Frontal cortex (tissue), 4 donors: Measurements from ENCODE around the gene CHMP4A. TPM values are rescaled to one million over a fixed set of nuclear protein-coding genes. Genes with fewer than 3 reads are reported as not detected.
"Not testable (repeated sequence)": the region's sequence is repeated elsewhere in the genome, so short reads cannot be mapped to it uniquely, and the experiment has no call there.

Experiments
- DNase-seq, 2 donors: peaks; one replicate each; pipeline ENCODE4 v3.0.0; 2012; ENCODE audit warnings: low spot score in 2 of 2
- FAIRE-seq: peaks from 2 replicates; lab custom pipeline; 2012; peaks lifted over from hg19 to GRCh38; lab: Jason Lieb, UNC
- total RNA-seq: library from RNA; depleted of rRNA; stranded (reverse); fragments of >200 nt; gene quantifications from one replicate; pipeline ENCODE4 v1.2.3, GENCODE V29; 2014
- donor health status: control.
- donor health status: control.
- donor health status: control.

Gene CHMP4A
- total RNA-seq, 1 donor from 2014 or later = 40.4 TPM

DNA sequence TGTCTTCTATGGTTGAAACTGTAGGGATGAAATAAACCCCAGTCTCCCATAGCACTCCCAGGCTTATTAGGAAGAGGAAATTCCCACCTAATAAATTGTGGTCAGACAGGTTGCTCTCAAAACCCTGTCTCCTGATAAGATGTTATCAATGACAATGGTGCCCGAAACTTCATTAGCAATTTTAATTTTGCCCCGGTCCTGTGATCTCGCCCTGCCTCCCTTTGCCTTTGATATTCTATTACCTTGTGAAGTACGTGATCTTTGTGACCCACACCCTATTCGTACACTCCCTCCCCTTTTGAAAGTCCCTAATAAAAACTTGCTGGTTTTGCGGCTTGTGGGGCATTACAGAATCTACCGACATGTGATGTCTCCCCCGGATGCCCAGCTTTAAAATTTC lies 10.8 kb downstream of the CHMP4A start:
- FAIRE-seq, DNase-seq: not testable (repeated sequence)

DNA sequence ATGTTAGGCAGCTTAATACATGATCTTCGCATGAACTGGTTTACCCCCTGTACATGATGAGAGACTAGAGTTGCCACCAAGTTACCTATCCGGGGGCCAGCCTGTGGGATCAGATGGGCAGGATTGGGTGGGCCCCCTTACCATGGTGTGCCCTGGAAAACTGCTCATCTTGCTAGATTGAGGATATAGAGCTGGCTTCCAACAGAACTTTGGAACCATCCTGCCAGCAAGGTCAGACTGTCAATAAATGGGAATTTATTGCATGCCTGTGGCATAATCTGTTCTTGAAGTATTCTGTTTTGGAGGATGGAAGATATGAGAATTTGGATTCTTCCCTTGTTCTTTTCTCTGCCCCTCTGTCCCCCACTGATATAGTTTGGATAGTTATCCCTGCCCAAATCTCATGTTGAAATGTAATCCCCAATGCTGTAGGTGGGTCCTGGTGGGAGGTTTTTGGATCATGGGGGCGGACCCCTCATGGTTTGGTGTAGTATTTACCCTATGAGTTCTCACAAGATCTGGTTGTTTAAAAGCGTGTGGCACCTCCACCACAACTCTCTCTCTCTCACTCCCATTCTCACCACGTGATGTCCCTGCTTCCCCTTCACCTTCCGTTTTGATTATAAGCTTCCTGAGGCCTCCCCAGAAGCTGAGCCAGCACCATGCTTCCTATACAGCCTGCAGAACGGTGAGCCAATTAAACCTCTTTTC lies 14.3 kb downstream of the CHMP4A start:
- DNase-seq = no peak
- FAIRE-seq = no peak

DNA sequence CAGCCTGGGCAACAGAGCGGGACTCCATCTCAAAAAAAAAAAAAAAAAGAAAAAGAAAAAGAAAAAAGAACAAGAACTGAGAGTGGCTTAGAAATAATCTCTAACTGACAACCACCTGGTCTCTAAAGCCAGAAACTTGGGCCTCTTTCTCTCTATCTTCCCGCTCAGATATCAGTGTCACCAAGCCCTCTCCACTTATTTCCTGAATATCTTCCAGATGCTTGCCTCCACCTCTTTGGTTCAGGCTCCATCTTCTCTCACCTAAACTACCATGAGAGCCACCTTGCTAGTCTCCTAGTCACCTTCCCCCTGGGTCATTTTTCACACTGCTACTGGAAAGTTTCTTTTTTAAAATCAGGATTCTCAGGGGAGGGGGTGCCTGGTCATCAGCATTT lies 16.2 kb downstream of the CHMP4A start:
- FAIRE-seq = no peak
- no peak for DNase-seq

DNA sequence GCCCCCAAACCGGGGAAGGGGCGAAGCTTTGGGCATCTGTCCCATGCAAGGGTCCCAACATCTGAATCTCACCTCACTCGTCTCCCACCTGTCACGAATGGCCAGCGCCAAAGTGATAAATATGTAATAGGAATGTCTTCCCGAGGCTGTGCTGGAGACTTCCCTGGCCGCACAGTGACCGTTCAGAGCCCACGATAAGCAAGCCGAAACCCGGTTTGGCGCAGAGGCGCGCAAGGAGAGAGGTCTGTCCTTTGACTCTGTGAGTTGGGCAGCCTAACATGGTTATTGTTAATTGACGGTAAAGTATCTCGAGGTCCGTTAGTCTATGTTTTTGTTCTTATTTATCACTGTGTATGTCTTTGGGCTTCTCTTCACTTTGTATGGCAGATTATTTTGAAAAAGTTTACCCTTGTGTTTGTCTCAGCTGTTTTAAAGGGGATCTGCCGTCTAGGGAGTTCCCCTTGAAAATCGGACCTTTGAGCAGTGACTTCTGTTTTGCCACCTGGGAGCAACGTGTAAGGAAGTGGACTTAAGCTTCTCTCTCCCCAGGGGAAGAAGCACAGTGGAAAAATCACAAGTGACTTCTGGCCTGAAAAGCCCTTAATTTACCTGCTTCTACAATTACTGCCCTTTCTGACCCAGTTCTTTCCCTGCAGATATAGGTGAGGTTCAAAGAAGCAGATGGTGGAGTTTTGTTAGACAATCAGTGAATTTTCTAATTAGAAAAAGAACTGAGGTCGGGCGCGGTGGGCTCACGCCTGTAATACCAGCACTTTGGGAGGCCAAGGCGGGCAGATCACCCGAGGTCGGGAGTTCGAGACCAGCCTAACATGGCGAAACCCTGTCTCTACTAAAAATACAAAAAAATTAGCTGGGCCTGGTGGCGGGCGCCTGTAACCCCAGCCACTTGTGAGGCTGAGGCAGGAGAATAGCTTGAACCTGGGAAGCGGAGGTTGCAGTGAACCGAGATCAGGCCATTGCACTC lies 16.9 kb downstream of the CHMP4A start:
- DNase-seq (peak in 1 of 2 donors; percentile 35), FAIRE-seq (no peak)

DNA sequence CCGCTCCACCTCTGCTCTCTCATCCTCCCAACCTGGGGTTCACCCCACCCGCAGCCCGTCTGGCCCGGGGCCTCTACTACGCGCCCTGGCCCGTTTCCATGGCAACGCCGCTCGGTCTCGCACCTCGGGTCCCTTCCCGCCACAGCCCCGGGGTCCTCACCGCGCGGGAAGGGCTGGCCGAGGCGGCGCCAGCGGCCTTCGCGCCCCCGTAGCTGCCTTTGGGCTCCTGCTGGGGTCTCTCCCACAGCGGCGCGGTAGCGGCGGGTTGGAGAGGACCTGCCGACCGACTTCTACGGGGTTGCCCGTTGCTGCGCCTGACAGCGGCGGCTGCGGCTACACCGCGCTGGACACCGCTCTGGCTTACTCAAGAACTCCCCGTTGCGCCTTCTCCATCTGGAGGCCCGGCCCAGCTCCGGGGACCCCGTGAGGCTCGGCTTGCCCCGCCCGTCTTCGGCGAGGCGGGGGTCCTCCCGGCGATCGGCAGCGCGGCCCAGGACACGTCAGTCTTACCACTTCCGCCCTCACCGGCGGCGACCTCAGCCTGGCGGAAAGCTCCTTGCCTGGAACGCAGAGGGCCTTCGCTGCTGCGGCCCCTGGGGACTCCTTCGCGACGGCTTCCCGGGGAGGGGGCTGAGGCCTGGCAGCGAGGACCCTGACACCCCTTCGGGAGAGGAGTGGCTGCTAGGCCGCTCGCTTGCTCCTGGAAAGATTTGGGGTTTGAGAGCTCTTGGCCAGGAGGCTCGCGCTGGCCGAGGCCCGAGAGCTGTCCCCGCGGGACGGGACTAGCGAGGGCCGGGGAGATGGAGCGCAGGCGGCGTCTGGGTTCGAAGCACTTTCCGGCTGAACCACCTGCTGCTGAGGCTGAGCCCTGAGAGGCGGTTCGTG lies 17.9 kb downstream of the CHMP4A start, which contains the start of gene TM9SF1:
Gene TM9SF1 (minus strand): TSS at position 256 of the 885 bp plus-strand sequence. CDS start 422 bp downstream, outside the sequence.
- FAIRE-seq (no peak), DNase-seq (peak; percentile 86 to 96)

DNA sequence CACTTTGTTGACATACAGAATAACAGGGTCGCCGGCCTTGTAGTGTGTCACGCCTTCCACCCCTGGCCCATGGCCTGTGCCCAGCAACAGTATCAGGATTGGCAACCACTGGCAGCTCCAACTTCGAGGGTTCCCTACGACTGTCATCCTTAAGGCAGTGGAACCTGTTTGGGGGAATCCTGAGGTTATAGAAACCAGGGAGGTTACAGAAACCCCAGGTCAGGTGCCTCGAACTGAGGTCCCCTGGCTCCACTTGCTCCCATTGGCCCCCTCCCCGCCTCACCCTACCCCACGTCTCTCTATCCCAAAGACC lies 18.5 kb downstream of the CHMP4A start:
- FAIRE-seq (no peak), DNase-seq (no peak)

DNA sequence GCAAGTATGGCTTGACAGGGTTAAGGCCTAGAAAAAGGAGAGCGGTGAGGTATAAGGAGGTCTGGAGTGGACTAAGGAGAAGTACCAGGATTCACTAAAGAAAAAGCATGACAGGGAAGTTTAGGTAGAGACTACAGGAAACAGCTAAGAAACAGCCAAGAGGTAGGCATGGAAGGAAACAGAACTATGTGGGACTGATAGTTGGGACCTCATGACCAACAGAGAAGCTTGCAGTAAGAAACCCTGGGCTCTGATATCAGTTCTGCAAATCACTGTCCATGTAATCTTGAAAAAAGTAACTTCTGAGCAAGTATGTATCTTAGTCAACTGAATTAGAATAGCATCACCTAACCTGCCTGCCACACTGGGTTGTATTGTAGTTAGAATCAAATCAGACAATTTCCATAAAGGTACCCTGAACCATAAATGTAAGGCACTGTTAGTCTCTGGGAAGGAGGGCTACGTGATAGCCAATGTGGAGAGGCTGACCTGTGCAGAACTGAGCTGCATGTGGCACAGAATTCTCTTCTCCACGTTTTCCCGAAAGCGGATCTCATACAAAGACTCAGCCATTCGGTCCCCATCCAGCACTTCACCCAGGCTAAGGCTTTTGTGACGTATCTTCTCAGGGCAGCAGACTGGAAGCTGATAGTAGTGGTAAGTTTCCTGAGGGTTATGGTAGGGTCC lies 19.0 kb downstream of the CHMP4A start:
- FAIRE-seq = no peak
- DNase-seq = no peak

DNA sequence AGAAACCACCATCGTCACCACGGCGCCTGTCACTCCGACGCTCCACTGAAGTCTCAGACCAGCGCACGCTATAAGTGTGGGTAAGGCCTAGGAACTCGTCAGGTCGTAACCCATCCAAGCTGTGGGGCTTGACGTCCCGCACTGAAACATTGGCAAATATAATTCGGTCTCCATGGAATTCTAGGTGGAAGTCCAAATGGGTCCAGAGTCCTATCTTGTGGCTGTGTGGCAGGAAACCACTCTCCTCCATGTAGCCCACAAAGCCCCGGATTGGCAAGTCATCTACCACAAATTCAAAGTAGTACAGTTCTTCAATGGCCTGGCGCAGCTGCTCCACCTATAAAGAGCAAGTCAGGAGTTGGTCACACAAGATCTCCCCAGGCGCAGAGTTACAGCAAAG lies 20.4 kb downstream of the CHMP4A start:
- DNase-seq = no peak
- no peak for FAIRE-seq

DNA sequence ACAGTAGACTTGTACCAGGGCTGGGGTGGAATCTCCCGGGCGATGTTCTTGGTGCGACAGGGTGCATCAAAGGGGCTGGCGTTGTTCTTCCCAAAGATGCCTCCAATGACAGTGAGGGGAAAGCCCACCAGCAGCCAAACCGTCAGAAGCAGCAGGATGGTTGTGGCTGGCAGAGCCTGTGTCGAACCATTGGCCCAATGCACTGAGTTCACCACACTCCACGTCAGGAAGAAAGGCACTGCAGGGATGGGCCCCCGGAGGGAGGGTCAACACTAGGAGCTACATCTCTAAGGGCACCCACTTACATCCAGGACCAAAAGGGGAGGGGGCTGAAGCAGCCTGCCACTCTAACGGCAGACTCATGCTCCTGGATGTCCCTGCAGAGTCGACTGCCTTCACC lies 22.9 kb downstream of the CHMP4A start:
- DNase-seq (no peak), FAIRE-seq (no peak)

DNA sequence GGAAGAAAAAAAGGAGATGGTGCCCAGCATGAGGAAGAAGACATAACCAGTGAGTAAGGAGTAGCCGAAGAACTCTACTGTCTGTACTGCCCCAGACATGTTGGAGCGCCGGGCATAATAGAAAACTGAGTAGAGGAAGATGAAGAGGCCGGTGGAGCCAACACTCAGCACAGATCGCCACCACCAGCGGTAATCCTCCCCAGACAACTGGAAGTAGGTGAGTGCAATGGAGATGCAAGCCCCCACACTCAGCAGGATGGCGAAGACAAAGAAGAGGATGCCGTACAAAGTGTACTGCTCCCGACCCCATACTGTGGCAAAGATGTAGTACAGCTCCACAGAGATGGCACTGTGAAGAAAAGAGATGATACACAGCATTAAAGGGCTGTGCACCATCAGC lies 23.8 kb downstream of the CHMP4A start:
- FAIRE-seq (no peak), DNase-seq (no peak)

DNA sequence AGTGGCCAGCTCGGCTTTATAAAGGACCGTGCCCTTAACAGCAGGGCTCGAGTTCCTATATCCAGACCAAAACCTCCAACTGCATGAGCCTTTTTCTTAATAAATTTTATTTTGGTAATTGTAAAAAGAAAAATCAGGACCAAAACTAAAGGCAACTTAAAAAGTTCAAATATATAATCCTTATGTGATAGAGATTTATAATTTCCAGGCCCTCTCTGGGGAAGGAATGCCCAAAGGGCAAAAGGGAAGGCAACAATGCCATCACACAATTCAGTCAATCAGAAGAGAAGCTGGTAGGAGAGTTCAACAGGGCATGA lies 24.3 kb downstream of the CHMP4A start:
- DNase-seq = no peak
- no peak for FAIRE-seq

DNA sequence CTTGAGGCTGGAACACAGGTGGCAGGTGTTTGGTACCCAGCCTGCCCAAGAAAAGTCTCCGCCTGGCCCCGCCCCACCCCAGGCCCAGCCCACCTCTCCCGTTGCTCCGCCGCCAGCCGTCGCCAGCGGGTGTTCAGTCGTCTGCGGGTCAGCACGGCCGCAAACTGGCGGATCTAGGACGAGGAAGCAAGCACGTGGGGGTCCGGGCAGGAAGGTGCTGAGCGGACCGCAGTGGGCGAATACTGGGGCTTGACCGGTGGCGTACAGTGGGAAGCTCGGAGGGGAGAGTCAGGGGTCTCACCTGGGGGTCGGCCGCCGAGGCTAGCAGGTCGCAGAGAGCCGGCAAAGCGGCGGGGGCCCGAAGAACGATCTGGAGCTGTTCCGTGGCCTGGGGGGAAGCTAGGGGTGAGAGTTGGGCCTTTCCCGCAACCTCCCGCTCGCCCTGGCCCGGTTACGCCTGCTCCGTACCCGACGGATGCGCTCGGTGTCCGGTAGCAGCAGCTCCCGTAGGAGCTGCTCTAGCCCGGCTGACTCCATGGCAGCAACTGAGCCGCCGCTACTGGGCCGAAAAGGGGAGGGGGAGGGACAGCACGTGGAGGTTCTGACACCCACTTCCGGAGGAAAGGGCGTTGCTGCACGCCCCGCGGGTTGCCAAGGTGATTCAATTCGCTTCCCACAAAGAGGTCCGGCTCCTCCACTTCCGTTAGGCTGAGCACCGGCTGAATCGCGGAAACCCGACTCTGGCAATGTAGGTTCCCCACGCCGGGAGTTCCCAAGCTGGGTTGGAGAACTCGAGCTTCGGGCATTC lies 24.8 kb downstream of the CHMP4A start, which contains the start of gene IPO4:
Gene IPO4 (minus strand): TSS at position 566 of the 808 bp plus-strand sequence. CDS start 29 bp downstream, at position 537.
- FAIRE-seq (no peak), DNase-seq (peak; percentile 96 to 100)

DNA sequence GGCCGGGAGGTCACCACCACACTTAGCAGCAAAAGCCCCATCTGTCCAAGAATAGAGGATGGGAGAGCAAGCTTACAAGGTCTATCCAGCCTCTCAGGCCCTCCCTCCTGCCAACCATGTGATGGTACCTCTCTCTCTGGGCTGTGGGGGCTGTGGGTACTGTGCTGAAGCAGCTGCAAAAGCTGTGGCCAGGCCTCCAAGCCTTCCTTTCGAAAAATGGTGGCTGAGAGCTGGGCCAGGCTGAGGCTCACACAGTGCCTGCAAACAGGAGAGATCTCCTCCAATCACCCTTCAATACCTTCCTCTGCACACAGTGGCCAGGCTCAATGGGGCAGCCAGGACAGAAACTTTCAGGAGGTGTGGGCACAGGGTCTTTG lies 25.8 kb downstream of the CHMP4A start:
- FAIRE-seq (no peak), DNase-seq (no peak)

DNA sequence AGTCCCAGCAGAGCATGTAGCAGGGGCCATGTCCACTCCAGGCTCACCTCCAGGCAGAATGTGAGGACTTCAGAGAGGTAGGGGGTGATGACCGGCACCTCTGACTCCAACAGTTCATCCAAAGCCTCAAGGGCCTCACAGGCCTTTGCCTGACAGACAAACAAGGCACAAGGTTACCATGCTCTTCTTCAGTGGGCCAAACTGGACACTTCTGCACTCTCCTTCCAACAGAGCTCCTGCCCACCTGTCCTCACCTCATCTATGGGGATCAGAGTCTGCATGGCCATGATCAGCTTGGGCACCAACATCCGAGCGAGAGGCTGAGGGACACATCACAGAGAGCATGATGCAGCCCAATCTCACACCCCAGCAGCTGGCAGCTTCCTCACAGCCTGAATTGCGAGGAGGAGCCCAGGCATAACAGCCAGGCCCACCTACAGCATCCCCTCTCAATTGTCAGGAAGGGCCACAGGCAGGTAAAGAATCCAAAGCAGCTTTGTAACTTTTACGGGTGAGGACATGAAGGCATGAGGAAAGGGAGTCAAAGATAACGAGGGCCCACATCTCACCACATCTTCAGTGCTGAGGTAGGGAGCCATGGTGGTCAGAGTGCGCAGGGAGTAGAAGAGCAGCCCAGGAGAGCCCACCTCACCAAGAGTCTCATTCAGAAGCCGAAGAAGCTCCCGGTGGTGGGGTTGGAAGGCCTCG lies 26.3 kb downstream of the CHMP4A start:
- DNase-seq (no peak), FAIRE-seq (no peak)

DNA sequence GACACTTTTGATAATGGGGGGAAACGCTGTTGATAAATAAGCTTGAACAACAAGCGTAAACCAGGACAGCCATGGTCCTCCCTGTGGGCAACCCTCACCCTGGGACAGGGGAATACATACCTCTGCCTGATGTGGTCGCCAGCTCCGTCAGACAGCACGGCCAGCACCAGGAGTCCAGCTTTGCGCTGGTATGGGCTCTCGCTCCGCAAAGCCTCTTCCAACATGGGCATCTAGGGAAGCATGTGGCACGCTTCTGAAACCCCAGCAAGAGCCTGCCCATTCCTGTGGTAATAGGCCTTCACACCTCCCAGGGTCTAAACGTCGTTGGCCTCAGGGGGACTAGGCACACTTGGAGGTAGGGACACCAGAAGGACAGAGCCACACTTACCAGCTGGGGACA lies 27.5 kb downstream of the CHMP4A start:
- FAIRE-seq (no peak), DNase-seq (no peak)

DNA sequence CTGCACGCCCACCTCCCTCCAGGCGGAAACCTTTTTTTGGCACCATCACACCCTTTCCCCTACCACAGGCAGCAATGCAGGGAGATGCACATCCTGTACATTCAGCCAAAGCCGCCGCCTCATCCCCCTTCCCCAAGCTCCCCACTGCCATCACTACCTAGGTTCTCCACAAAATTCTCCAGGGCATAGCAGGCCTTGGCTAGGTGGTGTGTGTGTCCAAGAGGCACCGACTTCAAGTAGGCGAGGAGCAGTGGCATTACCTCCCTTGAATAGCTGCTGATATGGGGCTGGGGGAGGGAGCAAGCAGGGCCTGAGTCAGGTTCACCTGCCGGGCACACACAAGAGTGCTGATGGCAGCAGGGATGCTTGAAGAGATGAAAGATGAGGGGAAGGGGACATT lies 28.3 kb downstream of the CHMP4A start:
- FAIRE-seq = no peak
- DNase-seq = no peak

DNA sequence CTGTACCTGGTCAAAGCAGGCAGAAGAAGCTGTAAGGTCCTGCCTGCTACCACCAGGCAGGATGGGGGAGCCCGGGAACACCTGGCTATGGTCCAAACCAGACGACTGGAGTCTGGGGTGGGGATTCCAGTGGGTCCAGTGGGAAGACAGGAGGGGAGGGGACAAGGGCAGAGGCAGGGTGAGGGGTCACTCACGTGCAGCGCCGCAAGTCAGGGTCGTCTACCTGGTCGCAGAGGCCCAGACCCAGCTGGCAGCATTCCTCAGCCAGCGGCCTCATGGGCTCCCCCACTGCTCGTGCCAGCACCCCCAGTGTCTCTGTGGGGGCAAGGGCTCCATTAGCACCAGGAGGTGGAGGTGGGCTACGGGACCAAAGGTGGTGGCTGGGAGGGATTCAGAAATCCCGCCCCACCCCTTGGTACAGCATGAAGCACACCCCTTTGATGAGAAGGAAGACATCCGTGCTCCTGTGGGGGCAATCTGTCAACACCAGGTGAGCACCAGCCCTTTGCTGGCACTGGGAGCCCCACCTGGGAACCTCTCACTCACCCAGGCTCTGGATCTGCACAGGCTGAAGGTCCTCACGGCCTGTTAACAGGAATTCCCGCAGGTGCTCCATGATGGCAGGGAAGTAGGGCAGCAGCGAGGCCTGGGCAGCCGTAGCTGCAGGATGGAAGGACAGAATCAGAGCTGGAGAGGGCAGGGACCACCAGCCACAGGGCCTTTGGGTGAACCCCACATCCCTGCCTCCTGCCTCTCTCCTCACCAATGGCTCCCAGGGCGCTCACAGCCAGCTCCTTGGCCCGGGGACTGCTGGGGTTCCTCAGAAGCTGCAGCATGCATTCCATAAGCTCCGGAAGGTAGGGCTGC lies 29.0 kb downstream of the CHMP4A start:
- no peak for DNase-seq
- no peak for FAIRE-seq
